ENCODE data around the gene RPS6KA1. TPM values are rescaled to one million over a fixed set of nuclear protein-coding genes. Genes with fewer than 3 reads are reported as not detected.

The RPS6KA1 gene
- total and polyA plus RNA-seq, 2 of the 13 experiments (the other 11 are each of a cell fraction or from before 2014, with no cell fraction given), result 19.6 to 24.2 TPM

- TF ChIP-seq NKX3-1 (CRISPR knock-in tag; IDR thresholded peaks at IDR 0.05), result no peak
- TF ChIP-seq ZNF143 (CRISPR knock-in tag; IDR thresholded peaks at IDR 0.05), result no peak
- TF ChIP-seq MBD4 (IDR thresholded peaks at IDR 0.05; ENCODE audit: borderline replicate concordance, low read length), result no peak
- no peak for TF ChIP-seq HNRNPUL1 (IDR thresholded peaks at IDR 0.05; ENCODE audit: low read depth, low read length)
- no peak for TF ChIP-seq PAX8 (CRISPR knock-in tag; IDR thresholded peaks at IDR 0.05; ENCODE audit: borderline replicate concordance)
- no peak for TF ChIP-seq ZBTB25 (CRISPR knock-in tag; IDR thresholded peaks at IDR 0.05)
- no peak for TF ChIP-seq ZFP36 (IDR thresholded peaks at IDR 0.05; ENCODE audit: borderline replicate concordance, low read depth, low read length, partially characterized antibody)
- TF ChIP-seq XRCC5 (optimal IDR thresholded peaks at IDR 0.05; ENCODE audit: low read length), result peak; percentile 84
- TF ChIP-seq ZC3H13 (CRISPR knock-in tag; IDR thresholded peaks at IDR 0.05), result no peak
- TF ChIP-seq TSC22D2 (CRISPR knock-in tag; IDR thresholded peaks at IDR 0.05; ENCODE audit: borderline replicate concordance), result no peak; the same call in 1 of the 2 replicates
- TF ChIP-seq ZNF263 (CRISPR knock-in tag; IDR thresholded peaks at IDR 0.05), result 0 out of 2 replicates have a peak, but pooled peaks have one; percentile 12
- TF ChIP-seq ZFP1 (CRISPR knock-in tag; IDR thresholded peaks at IDR 0.05), result no peak
- TF ChIP-seq BRD4 (CRISPR knock-in tag; IDR thresholded peaks at IDR 0.05), result no peak
- no peak for TF ChIP-seq ZNF180 (CRISPR knock-in tag; IDR thresholded peaks at IDR 0.05; ENCODE audit: borderline replicate concordance, low read depth)
- TF ChIP-seq HINFP (CRISPR knock-in tag; IDR thresholded peaks at IDR 0.05; ENCODE audit: low read depth), result no peak
- TF ChIP-seq IRX3 (CRISPR knock-in tag; IDR thresholded peaks at IDR 0.05; ENCODE audit: borderline replicate concordance, low read depth), result no peak
- no peak for TF ChIP-seq SSRP1 (CRISPR knock-in tag; IDR thresholded peaks at IDR 0.05)
- TF ChIP-seq GMEB2 (CRISPR knock-in tag; IDR thresholded peaks at IDR 0.05; ENCODE audit: low read depth), result no peak
- peak; percentile 89 for TF ChIP-seq CTCF (CRISPR knock-in tag; IDR thresholded peaks at IDR 0.05)
- 0 out of 2 replicates have a peak, but pooled peaks have one; percentile 26 for TF ChIP-seq HMG20B (CRISPR knock-in tag; conservative IDR thresholded peaks at IDR 0.05)
- no peak for TF ChIP-seq PTBP1 (IDR thresholded peaks at IDR 0.05; ENCODE audit: low read depth, low read length, poor library complexity, severe bottlenecking)
- TF ChIP-seq THAP7 (CRISPR knock-in tag; IDR thresholded peaks at IDR 0.05), result peak; percentile 22; the same call in 1 of the 2 replicates
- no peak for TF ChIP-seq RBAK (CRISPR knock-in tag; IDR thresholded peaks at IDR 0.05)
These were observed 1.5 kb downstream of the RPS6KA1 start (continued) for GRCh38 chr1:26530895-26531598.
